Activated CD4-positive, alpha-beta T cell treated with anti-CD3 and anti-CD28 coated beads for 1 hour (primary cell): ENCODE measurements around the gene RCAN2.

Experiments
- DNase-seq: peaks from one replicate; pipeline ENCODE4 v3.0.0-alpha.2; 2020

Gene RCAN2

GRCh38 chr6:46491201-46491627, at the start of gene RCAN2:
Gene RCAN2 (minus strand): TSS chr6:46491449.
- DNase-seq = no peak

GRCh38 chr6:46539866-46540265, 48.6 kb upstream of the RCAN2 start:
- no peak for DNase-seq

- DNase-seq = no peak
Observed at GRCh38 chr6:46538800-46539480, 47.7 kb upstream of the RCAN2 start.

- DNase-seq = no peak
Observed at GRCh38 chr6:46530896-46531295, 39.6 kb upstream of the RCAN2 start.

GRCh38 chr6:46528961-46529750, 37.9 kb upstream of the RCAN2 start:
- DNase-seq = no peak

- DNase-seq = no peak
Observed at GRCh38 chr6:46526607-46527006, 35.4 kb upstream of the RCAN2 start.

GRCh38 chr6:46525583-46525982, 34.3 kb upstream of the RCAN2 start:
- no peak for DNase-seq

GRCh38 chr6:46521464-46521971, 30.3 kb upstream of the RCAN2 start:
- DNase-seq = no peak

GRCh38 chr6:46517202-46517601, 26.0 kb upstream of the RCAN2 start:
- DNase-seq = no peak

- no peak for DNase-seq
Observed at GRCh38 chr6:46513533-46513932, 22.3 kb upstream of the RCAN2 start.

- no peak for DNase-seq
Observed at GRCh38 chr6:46511320-46511719, 20.1 kb upstream of the RCAN2 start.

- no peak for DNase-seq
Observed at GRCh38 chr6:46510651-46511050, 19.4 kb upstream of the RCAN2 start.

- DNase-seq = no peak
Observed at GRCh38 chr6:46509981-46510510, 18.8 kb upstream of the RCAN2 start.

GRCh38 chr6:46509063-46509462, 17.8 kb upstream of the RCAN2 start:
- DNase-seq = no peak

GRCh38 chr6:46507426-46507825, 16.2 kb upstream of the RCAN2 start:
- DNase-seq = no peak

GRCh38 chr6:46505693-46506512, 14.7 kb upstream of the RCAN2 start:
- DNase-seq = no peak

- DNase-seq = no peak
Observed at GRCh38 chr6:46504242-46504641, 13.0 kb upstream of the RCAN2 start.

- no peak for DNase-seq
Observed at GRCh38 chr6:46502486-46503119, 11.4 kb upstream of the RCAN2 start.

- no peak for DNase-seq
Observed at GRCh38 chr6:46501136-46502089, 10.2 kb upstream of the RCAN2 start.

GRCh38 chr6:46500382-46500781, 9.1 kb upstream of the RCAN2 start:
- DNase-seq = no peak
